ENCODE data around the gene ABCD1. TPM values are rescaled to one million over a fixed set of nuclear protein-coding genes. Genes with fewer than 3 reads are reported as not detected.

ABCD1 gene
- polyA plus RNA-seq, 1 donor from 2014 or later, result 3.6 TPM

GRCh38 chrX:153722704-153723350 is 1.8 kb upstream of the ABCD1 start:
- Histone ChIP-seq H4K20me1 (ENCODE audit: insufficient read depth) (no peaks in the 10 kb centered on the region), H3K27ac (ENCODE audit: low read length) (peak overlapping the region; percentile 81), H3K9ac (ENCODE audit: low read length) (peak overlapping the region; percentile 75), H3K79me2 (replicated peaks; ENCODE audit: insufficient read depth, low read length) (peaks cover 16% of the 10 kb centered on the region), H3K4me2 (ENCODE audit: low read length) (peak overlapping the region; percentile 51), H3F3A (ENCODE audit: insufficient read depth, low read length, poor library complexity, severe bottlenecking) (no peaks in the 10 kb centered on the region), H3K9me3 (ENCODE audit: low read length) (no peaks in the 10 kb centered on the region), H3K36me3 (ENCODE audit: insufficient read depth, low read length) (no peaks in the 10 kb centered on the region), H3K9me2 (ENCODE audit: insufficient read depth, low read length) (no peaks in the 10 kb centered on the region), H3K27me3 (ENCODE audit: insufficient read depth, low read depth, low read length) (no peaks in the 10 kb centered on the region), H2AFZ (ENCODE audit: low read depth, low read length) (no peak overlapping the region), H3K4me3 (ENCODE audit: low read length) (peak overlapping the region; percentile 78)
- TF ChIP-seq SMC3 (conservative IDR thresholded peaks at IDR 0.05; ENCODE audit: poor library complexity), result no peak
- no peak for TF ChIP-seq RAD21 (conservative IDR thresholded peaks at IDR 0.05)
- no peak for TF ChIP-seq EP300 (conservative IDR thresholded peaks at IDR 0.05; ENCODE audit: poor library complexity, severe bottlenecking)

GRCh38 chrX:153723351-153724251 is 1.1 kb upstream of the ABCD1 start:
- H3K27me3 ChIP-seq (ENCODE audit: insufficient read depth, low read depth, low read length), result no peaks in the 10 kb centered on the region

More at GRCh38 chrX:153723351-153724251, 1.1 kb upstream of the ABCD1 start:
- H3K4me2 ChIP-seq (ENCODE audit: low read length), result peak overlapping the region; percentile 51
- H3K36me3 ChIP-seq (ENCODE audit: insufficient read depth, low read length), result no peaks in the 10 kb centered on the region
- H4K20me1 ChIP-seq (ENCODE audit: insufficient read depth), result no peaks in the 10 kb centered on the region
- H3K9ac ChIP-seq (ENCODE audit: low read length), result peak overlapping the region; percentile 75
- no peaks in the 10 kb centered on the region for H3K9me2 ChIP-seq (ENCODE audit: insufficient read depth, low read length)
- H3K27ac ChIP-seq (ENCODE audit: low read length), result peak overlapping the region; percentile 81
- H3K9me3 ChIP-seq (ENCODE audit: low read length), result no peaks in the 10 kb centered on the region
- peak overlapping the region; percentile 78 for H3K4me3 ChIP-seq (ENCODE audit: low read length)
- no peak overlapping the region for H2AFZ ChIP-seq (ENCODE audit: low read depth, low read length)
- H3F3A ChIP-seq (ENCODE audit: insufficient read depth, low read length, poor library complexity, severe bottlenecking), result no peaks in the 10 kb centered on the region
- no peak for TF ChIP-seq EP300 (conservative IDR thresholded peaks at IDR 0.05; ENCODE audit: poor library complexity, severe bottlenecking)
- TF ChIP-seq CTCF (IDR thresholded peaks at IDR 0.05; ENCODE audit: poor library complexity, severe bottlenecking), result peak; percentile 50
- TF ChIP-seq POLR2AphosphoS5 (IDR thresholded peaks at IDR 0.05), result no peak
- TF ChIP-seq SMC3 (conservative IDR thresholded peaks at IDR 0.05; ENCODE audit: poor library complexity), result peak; percentile 6
- TF ChIP-seq REST (IDR thresholded peaks at IDR 0.05; ENCODE audit: borderline replicate concordance), result no peak
- peak; percentile 6 for TF ChIP-seq RAD21 (conservative IDR thresholded peaks at IDR 0.05)
- H3K79me2 ChIP-seq (replicated peaks; ENCODE audit: insufficient read depth, low read length), result peaks cover 16% of the 10 kb centered on the region

Data from neural cell (in vitro differentiated cells).